ENCODE data around the gene ENTPD2. TPM values are rescaled to one million over a fixed set of nuclear protein-coding genes. Genes with fewer than 3 reads are reported as not detected.
A peak's percentile ranks its signal among the peaks of the same experiment; 100 is the strongest.
"Not testable (repeated sequence)": the region's sequence is repeated elsewhere in the genome, so short reads cannot be mapped to it uniquely, and the experiment has no call there.

ENTPD2 gene
- total RNA-seq, 4 donors from 2014 or later: 7.0 to 21.0 (median 18.1) TPM

DNA sequence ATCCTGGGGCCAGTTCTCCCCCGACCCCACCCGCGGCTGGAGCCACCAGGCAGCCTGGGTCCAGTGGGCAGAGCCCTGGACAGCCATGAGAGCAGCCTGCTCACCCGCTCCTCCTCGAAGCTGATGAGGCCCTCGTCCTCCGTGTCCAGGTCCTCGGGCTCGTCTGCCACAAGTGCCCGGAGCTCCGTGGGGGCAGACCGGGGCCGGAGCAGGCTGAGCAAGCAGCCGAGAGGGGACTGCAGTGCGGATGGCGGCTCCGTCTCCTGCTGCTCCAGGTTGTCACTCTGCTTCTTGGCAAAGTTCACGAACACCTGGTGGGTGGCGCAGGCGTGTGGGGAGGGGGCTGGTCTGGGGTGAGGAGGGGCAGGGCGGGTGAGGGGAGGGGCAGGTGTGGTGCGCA is 45.5 kb downstream of the ENTPD2 start:
- TF ChIP-seq EP300 (IDR thresholded peaks at IDR 0.05): no peak
- TF ChIP-seq, protein P1, sequence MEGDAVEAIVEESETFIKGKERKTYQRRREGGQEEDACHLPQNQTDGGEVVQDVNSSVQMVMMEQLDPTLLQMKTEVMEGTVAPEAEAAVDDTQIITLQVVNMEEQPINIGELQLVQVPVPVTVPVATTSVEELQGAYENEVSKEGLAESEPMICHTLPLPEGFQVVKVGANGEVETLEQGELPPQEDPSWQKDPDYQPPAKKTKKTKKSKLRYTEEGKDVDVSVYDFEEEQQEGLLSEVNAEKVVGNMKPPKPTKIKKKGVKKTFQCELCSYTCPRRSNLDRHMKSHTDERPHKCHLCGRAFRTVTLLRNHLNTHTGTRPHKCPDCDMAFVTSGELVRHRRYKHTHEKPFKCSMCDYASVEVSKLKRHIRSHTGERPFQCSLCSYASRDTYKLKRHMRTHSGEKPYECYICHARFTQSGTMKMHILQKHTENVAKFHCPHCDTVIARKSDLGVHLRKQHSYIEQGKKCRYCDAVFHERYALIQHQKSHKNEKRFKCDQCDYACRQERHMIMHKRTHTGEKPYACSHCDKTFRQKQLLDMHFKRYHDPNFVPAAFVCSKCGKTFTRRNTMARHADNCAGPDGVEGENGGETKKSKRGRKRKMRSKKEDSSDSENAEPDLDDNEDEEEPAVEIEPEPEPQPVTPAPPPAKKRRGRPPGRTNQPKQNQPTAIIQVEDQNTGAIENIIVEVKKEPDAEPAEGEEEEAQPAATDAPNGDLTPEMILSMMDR (IDR thresholded peaks at IDR 0.05): no peak
- TF ChIP-seq POLR2A (IDR thresholded peaks at IDR 0.05): no peak
- WGBS, 2 donors: 77 to 100% methylated on average over 2 to 20 of the region's 22 CpGs
- peaks cover 0 to 70% (median 13%) of the 10 kb centered on the region in 3 donors for H3K36me3 ChIP-seq

DNA sequence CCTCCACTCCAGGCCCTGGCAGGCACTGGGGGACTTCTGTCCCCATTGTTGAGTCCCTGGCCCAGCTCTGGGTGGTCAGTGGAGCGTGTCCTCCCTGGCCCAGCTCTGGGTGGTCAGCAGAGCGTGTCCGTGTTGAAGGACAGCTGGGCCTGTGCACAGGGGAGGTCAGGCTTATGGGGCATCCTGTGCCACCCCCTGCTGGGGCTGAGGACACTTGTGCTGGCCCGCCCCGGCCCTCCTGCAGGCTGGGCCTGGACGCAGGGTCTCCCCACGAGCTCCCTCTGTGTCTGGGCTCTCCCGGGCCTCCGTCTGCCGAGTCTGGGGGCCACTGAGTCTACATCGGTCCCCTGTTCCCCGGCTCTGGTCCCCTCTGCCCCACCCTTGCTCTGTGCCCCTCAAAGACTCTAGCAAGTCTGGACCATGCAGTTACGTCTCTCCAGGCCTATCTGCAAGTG is 46.0 kb downstream of the ENTPD2 start:
- TF ChIP-seq, protein P1 (IDR thresholded peaks at IDR 0.05): no peak
- TF ChIP-seq EP300 (IDR thresholded peaks at IDR 0.05) (no peak), POLR2A (IDR thresholded peaks at IDR 0.05) (no peak)
- Histone ChIP-seq H3K27me3 (no peaks in the 10 kb centered on the region), H3K9me3 (peaks cover 0 to 5% (median 0%) of the 10 kb centered on the region in 4 donors), H3K27ac (peak overlapping the region in 2 of 4 donors; percentile 0 to 71), H3K4me1 (peaks cover 0 to 27% (median 8%) of the 10 kb centered on the region in 4 donors), H3K36me3 (peaks cover 0 to 65% (median 13%) of the 10 kb centered on the region in 3 donors), H3K4me3 (no peak overlapping the region)
- DNase-seq (ENCODE audit: low spot score in 2 of 2): no peak
- WGBS, 2 donors: 75 to 76% methylated on average over 5 to 12 of the region's 13 CpGs

More for the DNA sequence above, 45.5 kb downstream of the ENTPD2 start:
- DNase-seq (ENCODE audit: low spot score in 2 of 2): no peak
- Histone ChIP-seq H3K27me3 (no peaks in the 10 kb centered on the region), H3K9me3 (peaks cover 0 to 5% (median 0%) of the 10 kb centered on the region in 4 donors), H3K4me3 (no peak overlapping the region), H3K4me1 (peaks cover 0 to 27% (median 8%) of the 10 kb centered on the region in 4 donors), H3K27ac (peak overlapping the region in 1 of 4 donors; percentile 71)

DNA sequence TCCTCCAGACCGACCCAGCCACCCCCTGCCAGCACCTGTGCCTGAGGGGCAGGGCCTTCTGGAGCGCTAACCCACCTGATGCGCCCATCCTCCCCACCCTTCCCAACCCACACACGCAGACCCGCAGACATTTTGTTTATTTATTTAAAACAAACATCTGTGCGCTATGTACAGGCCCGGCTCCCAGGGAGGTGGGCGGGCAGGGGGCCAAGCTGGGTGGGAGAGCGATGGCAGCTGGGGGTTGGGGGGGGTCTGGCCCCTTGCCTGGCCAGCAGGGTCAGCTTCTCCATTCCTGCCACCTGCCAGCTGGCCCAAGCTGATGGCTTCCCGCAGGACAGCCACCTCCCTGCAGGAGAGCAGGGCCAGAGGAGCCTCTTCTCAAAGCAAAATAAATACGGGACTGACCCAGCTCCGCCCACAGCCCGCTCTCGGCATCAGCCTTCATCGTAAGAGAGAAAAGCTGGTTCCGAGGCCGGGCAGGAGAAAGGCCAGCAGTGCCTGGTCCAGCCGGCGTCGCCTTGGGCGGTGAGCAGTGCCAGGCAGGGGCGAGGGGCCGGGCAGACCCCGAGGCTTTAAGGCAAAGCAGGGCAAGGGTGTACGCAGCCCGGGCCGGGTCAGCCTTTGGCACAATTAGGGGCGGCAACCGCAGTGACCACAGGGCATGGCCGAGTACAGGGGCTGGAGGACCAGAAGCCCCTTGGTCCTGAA is 46.6 kb downstream of the ENTPD2 start:
- 46 to 59% methylated on average over 25 to 27 of the region's 30 CpGs for WGBS, 2 donors
- DNase-seq (ENCODE audit: low spot score in 2 of 2): no peak

DNA sequence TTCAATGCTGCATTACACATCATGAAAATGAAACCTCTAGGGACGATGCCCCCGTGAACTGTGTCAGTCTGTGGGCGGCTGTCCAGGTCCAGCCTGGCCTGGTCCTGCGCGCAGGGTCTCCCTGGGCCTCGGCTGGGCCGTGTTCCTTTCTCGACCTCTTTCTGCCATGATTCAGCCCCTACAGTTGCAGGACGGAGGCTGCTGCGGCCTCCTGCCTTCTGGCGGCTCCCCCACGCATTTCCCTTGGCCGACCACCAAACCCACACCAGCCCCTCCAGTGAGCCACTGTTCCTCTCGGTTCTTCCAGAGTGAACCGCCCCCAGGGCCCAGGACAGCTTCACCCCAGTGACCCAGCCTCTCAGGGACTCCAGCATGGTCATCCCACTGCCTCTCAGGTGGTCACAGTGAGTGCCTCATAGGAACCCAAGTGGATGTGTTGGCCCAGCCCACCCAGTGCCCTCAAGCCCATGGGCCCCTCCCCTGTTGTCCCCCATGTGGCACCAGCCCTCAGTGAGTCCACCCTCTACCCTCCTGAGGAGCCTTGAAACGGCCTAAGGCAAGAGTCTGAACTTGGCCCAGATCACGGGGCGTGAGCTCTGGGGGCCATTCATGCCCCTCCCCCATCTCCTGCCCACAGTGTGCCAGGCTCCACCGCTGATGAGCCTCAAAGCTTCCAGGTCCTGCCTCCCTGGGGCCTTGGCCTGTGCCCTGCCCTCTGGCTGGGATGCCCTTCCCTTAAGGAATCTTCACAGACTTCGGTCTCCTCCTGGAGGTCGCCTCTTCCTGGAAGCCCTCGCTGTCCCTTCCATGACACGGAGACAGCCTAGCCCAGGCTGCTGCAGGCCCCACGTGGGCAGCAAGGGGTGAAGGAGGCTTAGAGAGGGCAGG is 47.5 kb downstream of the ENTPD2 start:
- no peak for TF ChIP-seq POLR2A (IDR thresholded peaks at IDR 0.05)
- TF ChIP-seq EP300 (IDR thresholded peaks at IDR 0.05): peak in 1 of 2 donors; percentile 10
- WGBS, 2 donors: 38 to 43% methylated on average over 21 of the region's 24 CpGs

More for the DNA sequence above, 46.6 kb downstream of the ENTPD2 start:
- Histone ChIP-seq H3K9me3 (peaks cover 0 to 5% (median 0%) of the 10 kb centered on the region in 4 donors), H3K27me3 (no peaks in the 10 kb centered on the region), H3K4me1 (peaks cover 0 to 27% (median 8%) of the 10 kb centered on the region in 4 donors), H3K4me3 (no peak overlapping the region), H3K27ac (peak overlapping the region in 3 of 4 donors; percentile 0 to 71 (median 59)), H3K36me3 (peaks cover 0 to 59% (median 13%) of the 10 kb centered on the region in 3 donors)
- TF ChIP-seq, protein P1 (IDR thresholded peaks at IDR 0.05): no peak
- TF ChIP-seq POLR2A (IDR thresholded peaks at IDR 0.05): no peak

DNA sequence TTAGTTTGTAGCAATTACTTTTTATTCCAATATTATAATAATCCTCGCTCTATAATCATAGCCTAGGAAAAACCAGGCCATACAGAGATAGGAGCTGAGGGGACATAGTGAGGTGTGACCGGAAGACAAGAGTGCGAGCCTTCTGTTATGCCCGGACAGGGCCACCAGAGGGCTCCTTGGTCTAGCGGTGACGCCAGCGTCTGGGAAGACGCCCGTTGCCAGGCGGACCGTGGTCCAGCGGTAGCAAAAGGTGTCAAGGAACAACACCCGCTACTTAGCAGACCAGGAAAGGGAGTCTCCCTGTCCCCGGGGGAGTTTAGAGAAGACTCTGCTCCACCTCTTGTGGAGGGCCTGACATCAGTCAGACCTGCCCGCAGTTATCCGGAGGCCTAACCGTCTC is 49.6 kb downstream of the ENTPD2 start:
- whole genome bisulfite sequencing, 2 donors: 41 to 44% methylated on average over 17 of the region's 17 CpGs
- H3K27me3 ChIP-seq; H3K4me3 ChIP-seq; H3K27ac ChIP-seq; DNase-seq (ENCODE audit: low spot score in 2 of 2); H3K9me3 ChIP-seq: not testable (repeated sequence)
- Histone ChIP-seq H3K36me3 (peaks cover 0 to 29% (median 0%) of the 10 kb centered on the region in 3 donors), H3K4me1 (peaks cover 0 to 40% (median 15%) of the 10 kb centered on the region in 4 donors)
- TF ChIP-seq, protein P1 (IDR thresholded peaks at IDR 0.05): peak; percentile 38 to 67 (median 50)

More for the DNA sequence above, 47.5 kb downstream of the ENTPD2 start:
- Histone ChIP-seq H3K27ac (peak overlapping the region in 3 of 4 donors; percentile 12 to 71 (median 43)), H3K4me1 (peaks cover 0 to 27% (median 8%) of the 10 kb centered on the region in 4 donors), H3K9me3 (peaks cover 0 to 5% (median 0%) of the 10 kb centered on the region in 4 donors), H3K4me3 (no peak overlapping the region), H3K36me3 (peaks cover 0 to 50% (median 5%) of the 10 kb centered on the region in 3 donors), H3K27me3 (no peaks in the 10 kb centered on the region)
- no peak for DNase-seq (ENCODE audit: low spot score in 2 of 2)

Measured in tibial nerve (tissue), 4 donors.